ENCODE results near the gene HRAS. TPM values are rescaled to one million over a fixed set of nuclear protein-coding genes. Genes with fewer than 3 reads are reported as not detected.
A peak's percentile ranks its signal among the peaks of the same experiment; 100 is the strongest.

HRAS gene
- total RNA-seq, 4 donors from 2014 or later: 56.7 to 106 (median 85.2) TPM

DNA sequence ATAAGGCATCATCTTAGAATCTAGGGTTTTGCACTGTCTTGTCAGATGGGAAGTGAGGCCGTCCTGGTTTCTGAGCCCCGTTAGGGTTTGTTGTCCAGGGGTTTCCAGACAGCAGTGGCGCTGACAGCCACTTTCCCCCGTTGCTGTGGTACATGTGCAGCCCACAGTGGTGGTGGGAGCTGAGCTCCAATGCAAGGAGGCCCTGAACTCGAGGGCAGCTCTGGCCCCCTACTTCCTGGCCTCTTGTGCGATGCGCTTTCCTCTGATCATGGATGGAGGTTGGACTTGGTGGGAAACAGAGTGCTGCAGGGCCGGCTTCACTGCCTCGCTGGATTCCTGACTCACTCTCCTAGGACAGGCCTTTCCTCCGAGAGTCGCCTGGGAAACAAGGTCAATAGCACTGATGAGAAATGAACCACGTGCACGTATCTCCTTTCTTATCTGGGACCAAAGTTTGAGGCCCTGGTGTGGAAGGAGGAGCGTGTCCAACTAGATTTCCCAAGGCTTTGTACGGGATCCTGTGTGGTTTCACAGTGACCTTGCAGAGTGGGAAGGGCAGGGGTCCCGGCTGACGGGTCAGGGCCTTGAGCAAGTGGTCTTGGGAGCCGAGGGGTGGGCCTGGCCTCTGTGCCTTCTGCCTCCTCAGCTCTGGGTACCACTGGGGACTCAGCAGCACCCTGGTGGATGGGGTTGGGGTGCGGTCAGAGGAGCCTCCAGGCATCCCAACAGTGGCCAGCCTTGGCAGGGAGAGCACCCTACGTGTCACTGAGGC is 44.6 kb upstream of the HRAS start:
- WGBS, 2 donors: 75 to 82% methylated on average over 11 to 13 of the region's 20 CpGs
- TF ChIP-seq, protein P1, sequence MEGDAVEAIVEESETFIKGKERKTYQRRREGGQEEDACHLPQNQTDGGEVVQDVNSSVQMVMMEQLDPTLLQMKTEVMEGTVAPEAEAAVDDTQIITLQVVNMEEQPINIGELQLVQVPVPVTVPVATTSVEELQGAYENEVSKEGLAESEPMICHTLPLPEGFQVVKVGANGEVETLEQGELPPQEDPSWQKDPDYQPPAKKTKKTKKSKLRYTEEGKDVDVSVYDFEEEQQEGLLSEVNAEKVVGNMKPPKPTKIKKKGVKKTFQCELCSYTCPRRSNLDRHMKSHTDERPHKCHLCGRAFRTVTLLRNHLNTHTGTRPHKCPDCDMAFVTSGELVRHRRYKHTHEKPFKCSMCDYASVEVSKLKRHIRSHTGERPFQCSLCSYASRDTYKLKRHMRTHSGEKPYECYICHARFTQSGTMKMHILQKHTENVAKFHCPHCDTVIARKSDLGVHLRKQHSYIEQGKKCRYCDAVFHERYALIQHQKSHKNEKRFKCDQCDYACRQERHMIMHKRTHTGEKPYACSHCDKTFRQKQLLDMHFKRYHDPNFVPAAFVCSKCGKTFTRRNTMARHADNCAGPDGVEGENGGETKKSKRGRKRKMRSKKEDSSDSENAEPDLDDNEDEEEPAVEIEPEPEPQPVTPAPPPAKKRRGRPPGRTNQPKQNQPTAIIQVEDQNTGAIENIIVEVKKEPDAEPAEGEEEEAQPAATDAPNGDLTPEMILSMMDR (IDR thresholded peaks at IDR 0.05): no peak
- TF ChIP-seq POLR2A (IDR thresholded peaks at IDR 0.05): no peak
- Histone ChIP-seq H3K27ac (peak overlapping the region in 1 of 4 donors; percentile 99), H3K36me3 (peaks cover 10 to 39% (median 31%) of the 10 kb centered on the region in 3 donors), H3K4me3 (no peak overlapping the region), H3K27me3 (peaks cover 0 to 3% (median 0%) of the 10 kb centered on the region in 4 donors), H3K9me3 (no peaks in the 10 kb centered on the region), H3K4me1 (peaks cover 34 to 54% (median 38%) of the 10 kb centered on the region in 3 donors)
- DNase-seq: no peak
- intact Hi-C loops (cut with DNase I): loop anchor here (5.0 kb wide), 1 partner anchor 32 kb away; no protein-coding TSS in a partner anchor

DNA sequence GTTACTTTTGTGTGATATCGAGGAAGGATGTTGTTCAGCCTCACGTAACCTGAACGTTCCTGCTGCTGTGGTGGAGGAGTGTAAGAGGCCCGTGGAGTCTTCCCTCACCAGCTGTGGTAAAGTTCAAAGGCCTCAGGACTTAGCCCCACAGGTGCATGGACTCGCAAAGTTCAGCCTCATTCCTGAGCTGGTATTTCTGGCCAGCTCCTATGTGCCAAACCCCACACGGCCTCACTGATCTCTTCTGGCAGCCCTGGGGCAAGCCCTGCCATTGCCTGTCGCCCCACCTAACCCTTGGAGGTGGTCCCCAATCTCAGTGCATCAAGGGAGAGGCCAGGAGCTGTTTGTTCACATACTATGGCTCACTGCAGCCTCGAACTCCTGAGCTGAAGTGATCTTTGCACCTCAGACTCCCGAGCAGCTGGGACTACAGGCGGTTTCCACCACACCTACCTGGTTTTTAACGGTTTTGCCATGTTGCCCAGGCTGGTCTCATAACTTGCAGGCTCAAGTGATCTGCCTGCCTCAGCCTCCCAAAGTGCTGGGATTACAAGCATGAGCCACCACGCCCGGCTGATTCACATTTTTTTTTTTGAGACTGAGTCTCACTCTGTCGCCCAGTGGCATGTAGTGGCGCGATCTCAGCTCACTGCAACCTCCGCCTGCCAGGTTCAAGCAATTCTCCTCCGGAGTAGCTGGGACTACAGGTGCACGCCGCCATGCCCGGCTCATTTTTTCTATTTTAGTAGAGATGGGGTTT is 43.1 kb upstream of the HRAS start:
- Histone ChIP-seq H3K4me1 (peaks cover 41 to 64% (median 43%) of the 10 kb centered on the region in 3 donors), H3K9me3 (no peaks in the 10 kb centered on the region), H3K27ac (peak overlapping the region; percentile 63 to 99 (median 95)), H3K27me3 (peaks cover 0 to 9% (median 0%) of the 10 kb centered on the region in 4 donors), H3K36me3 (peaks cover 3 to 23% (median 19%) of the 10 kb centered on the region in 3 donors), H3K4me3 (peak overlapping the region in 2 of 4 donors; percentile 87 to 97)
- DNase-seq: no peak
- WGBS, 2 donors: 32 to 57% methylated on average over 17 to 21 of the region's 21 CpGs
- TF ChIP-seq, protein P1 (IDR thresholded peaks at IDR 0.05): no peak
- TF ChIP-seq POLR2A (IDR thresholded peaks at IDR 0.05): no peak
- intact Hi-C loops (cut with DNase I): loop anchor here (5.0 kb wide), 1 partner anchor 34 kb away; no protein-coding TSS in a partner anchor

DNA sequence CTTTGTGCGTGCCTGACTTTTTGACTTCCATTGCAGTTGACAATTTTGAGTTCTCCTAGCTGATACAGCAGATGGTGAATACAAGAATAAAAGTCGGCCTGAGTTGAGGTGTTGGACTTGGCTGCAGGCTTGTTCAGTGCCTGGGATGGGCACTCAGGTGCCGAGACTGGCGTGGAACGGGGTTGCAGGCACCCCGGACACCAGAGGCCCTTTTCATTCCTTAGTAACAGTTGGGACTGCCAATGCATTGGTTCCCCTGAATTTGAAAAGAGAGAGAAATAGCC is 42.2 kb upstream of the HRAS start:
- H3K4me3 ChIP-seq: peak overlapping the region; percentile 73 to 97 (median 82)
- peaks cover 0 to 14% (median 10%) of the 10 kb centered on the region in 3 donors for H3K36me3 ChIP-seq
- H3K27me3 ChIP-seq: peaks cover 0 to 9% (median 0%) of the 10 kb centered on the region in 4 donors
- DNase-seq: no peak
- TF ChIP-seq POLR2A (IDR thresholded peaks at IDR 0.05): no peak
- TF ChIP-seq, protein P1 (IDR thresholded peaks at IDR 0.05): no peak
- H3K27ac ChIP-seq: peak overlapping the region; percentile 94 to 99 (median 96)
- peaks cover 41 to 64% (median 43%) of the 10 kb centered on the region in 3 donors for H3K4me1 ChIP-seq
- H3K9me3 ChIP-seq: no peaks in the 10 kb centered on the region
- WGBS, 2 donors: 39 to 41% methylated on average over 6 of the region's 6 CpGs
- intact Hi-C loops (cut with DNase I): loop anchor here (5.0 kb wide), 1 partner anchor 35 kb away; no protein-coding TSS in a partner anchor

DNA sequence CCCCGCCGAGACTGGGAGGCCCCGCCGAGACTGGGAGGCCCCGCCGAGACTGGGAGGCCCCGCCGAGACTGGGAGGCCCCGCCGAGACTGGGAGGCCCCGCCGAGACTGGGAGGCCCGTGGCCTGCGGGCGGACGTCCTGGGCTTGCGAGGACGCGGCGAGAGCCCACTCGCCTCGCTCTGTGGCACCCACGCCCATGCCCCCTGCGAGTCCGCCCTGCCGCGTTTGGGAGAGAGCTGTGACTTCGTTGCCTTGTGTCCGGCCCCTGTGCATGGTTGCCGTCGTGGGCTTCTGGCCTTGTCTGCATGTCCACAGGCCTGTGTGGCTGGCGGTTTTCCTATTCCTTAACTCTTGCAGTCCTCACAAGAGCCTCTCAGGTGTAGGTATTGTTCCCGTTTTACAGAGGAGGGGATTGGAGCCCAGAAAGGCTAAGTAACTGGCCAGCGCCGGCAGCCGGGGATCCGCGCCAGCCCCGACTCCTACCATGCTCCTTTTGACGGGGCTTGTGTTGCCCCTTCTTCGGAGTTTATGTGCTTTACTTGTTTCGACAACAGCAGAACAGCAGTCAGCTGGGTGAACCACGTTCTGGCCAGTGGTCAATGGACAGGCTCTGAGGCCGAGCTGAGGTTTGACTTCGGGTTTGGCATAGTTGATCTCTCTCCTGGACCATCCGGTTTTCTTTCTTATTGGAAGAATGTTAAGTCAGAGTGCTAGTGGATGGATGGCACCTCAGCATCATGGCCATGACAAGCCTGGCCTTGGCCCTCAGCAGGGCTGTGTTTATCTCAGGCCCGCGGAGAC is 41.6 kb upstream of the HRAS start:
- WGBS, 2 donors: 10 to 16% methylated on average over 12 to 16 of the region's 48 CpGs
- intact Hi-C loops (cut with DNase I): loop anchor here (5.0 kb wide), 1 partner anchor 35 kb away; no protein-coding TSS in a partner anchor
- TF ChIP-seq, protein P1 (IDR thresholded peaks at IDR 0.05): no peak
- no peak for TF ChIP-seq POLR2A (IDR thresholded peaks at IDR 0.05)
- Histone ChIP-seq H3K4me3 (peak overlapping the region; percentile 73 to 97 (median 82)), H3K27ac (peak overlapping the region; percentile 94 to 99 (median 96)), H3K27me3 (peaks cover 0 to 9% (median 0%) of the 10 kb centered on the region in 4 donors), H3K36me3 (peaks cover 0 to 9% (median 4%) of the 10 kb centered on the region in 3 donors), H3K4me1 (peaks cover 41 to 64% (median 43%) of the 10 kb centered on the region in 3 donors), H3K9me3 (no peaks in the 10 kb centered on the region)
- no peak for DNase-seq

Measured in esophagus squamous epithelium (tissue), 5 donors.